ENCODE measurements around the gene LILRB3. TPM values are rescaled to one million over a fixed set of nuclear protein-coding genes. Genes with fewer than 3 reads are reported as not detected.

Gene LILRB3
- polyA plus RNA-seq, 1 experiment, result not detected

- Histone ChIP-seq H3K27me3 (ENCODE audit: control insufficient read depth, insufficient read depth, low read length) (no peaks in the 10 kb centered on the region), H3K4me3 (ENCODE audit: low read depth, low read length) (no peak overlapping the region), H3K36me3 (ENCODE audit: control insufficient read depth, insufficient read depth, low read length) (no peaks in the 10 kb centered on the region)
- ChIA-PET CTCF (interaction anchor here (0.6 to 2.2 kb wide), 15 partner anchors 9 to 223 kb away, joined by 3 to 12 read pairs (median 5); partner anchors contain the start of genes LENG1, MBOAT7 and TSEN34), POLR2A (no interaction called here)
- TF ChIP-seq CTCF (IDR thresholded peaks at IDR 0.05; ENCODE audit: insufficient read depth, low read depth, low read length), result peak; percentile 91
- DNase-seq (ENCODE audit: low read depth), result no peak
Measured at GRCh38 chr19:54168174-54168917, 54.5 kb downstream of the LILRB3 start.

Small RNAs within 50 kb of the gene (small RNA-seq; reads per million reads assigned to genes)
- not detected for gene RNU6-1307P (ENCODE audit: insufficient read length, low read depth, low replicate concordance)

Other genes with a start within 250 kb of the LILRB3 start
- gene CACNG6, start 231.4 kb downstream of the LILRB3 start, polyA plus RNA-seq (2011; rRNA removed), result 0.04 TPM in 2 replicates
- not detected in 2 replicates for gene VSTM1, start 159.1 kb downstream of the LILRB3 start, polyA plus RNA-seq (2011; rRNA removed)
- gene TARM1, start 141.6 kb downstream of the LILRB3 start, polyA plus RNA-seq (2011; rRNA removed), result not detected in 2 replicates
- 0.27 and 0.66 TPM in 2 replicates for gene OSCAR, start 122.2 kb downstream of the LILRB3 start, polyA plus RNA-seq (2011; rRNA removed)
- gene NDUFA3, start 120.2 kb downstream of the LILRB3 start, polyA plus RNA-seq (2011; rRNA removed), result 26.6 and 45.8 TPM in 2 replicates
- 15.3 and 18.8 TPM in 2 replicates for gene TFPT, start 107.3 kb downstream of the LILRB3 start, polyA plus RNA-seq (2011; rRNA removed)
- gene PRPF31, start 107.3 kb downstream of the LILRB3 start, polyA plus RNA-seq (2011; rRNA removed), result 27.7 and 39.4 TPM in 2 replicates
- 6.2 and 6.3 TPM in 2 replicates for gene CNOT3, start 85.2 kb downstream of the LILRB3 start, polyA plus RNA-seq (2011; rRNA removed)
- 3.7 and 4.4 TPM in 2 replicates for gene LENG1, start 63.3 kb downstream of the LILRB3 start, polyA plus RNA-seq (2011; rRNA removed)
- 0.54 and 0.55 TPM in 2 replicates for gene TMC4, start 49.8 kb downstream of the LILRB3 start, polyA plus RNA-seq (2011; rRNA removed)
- 75.1 and 101 TPM in 2 replicates for gene MBOAT7, start 33.4 kb downstream of the LILRB3 start, polyA plus RNA-seq (2011; rRNA removed)
- 36.2 and 53.9 TPM in 2 replicates for gene TSEN34, start 31.7 kb downstream of the LILRB3 start, polyA plus RNA-seq (2011; rRNA removed)
- gene RPS9, start 22.1 kb downstream of the LILRB3 start, polyA plus RNA-seq (2011; rRNA removed), result 2,387 and 3,504 TPM in 2 replicates
- gene LILRA6, start 19.8 kb upstream of the LILRB3 start, polyA plus RNA-seq (2011; rRNA removed), result not detected in 2 replicates
- not detected in 2 replicates for gene LILRB5, start 34.3 kb upstream of the LILRB3 start, polyA plus RNA-seq (2011; rRNA removed)
- not detected in 2 replicates for gene LILRB2, start 58.1 kb upstream of the LILRB3 start, polyA plus RNA-seq (2011; rRNA removed)
- not detected in 2 replicates for gene LILRA5, start 90.2 kb upstream of the LILRB3 start, polyA plus RNA-seq (2011; rRNA removed)
- gene LILRA4, start 116.2 kb upstream of the LILRB3 start, polyA plus RNA-seq (2011; rRNA removed), result not detected in 2 replicates
- gene LAIR1, start 141.9 kb upstream of the LILRB3 start, polyA plus RNA-seq (2011; rRNA removed), result not detected in 2 replicates
- gene TTYH1, start 192.5 kb upstream of the LILRB3 start, polyA plus RNA-seq (2011; rRNA removed), result not detected in 2 replicates
- 23.5 and 39.5 TPM in 2 replicates for gene LENG8, start 226.2 kb upstream of the LILRB3 start, polyA plus RNA-seq (2011; rRNA removed)
- 1.4 and 2.0 TPM in 2 replicates for gene LENG9, start 240.8 kb upstream of the LILRB3 start, polyA plus RNA-seq (2011; rRNA removed)